HG03521 (cell line): ENCODE data around the gene ZNF362.
"Not testable (repeated sequence)": the region's sequence is repeated elsewhere in the genome, so short reads cannot be mapped to it uniquely, and the experiment has no call there.

Source experiments
- ATAC-seq: cut with Tn5 transposase; IDR thresholded peaks from one replicate; pipeline ENCODE4 v1.9.1; 2021; ENCODE audit warnings: mild to moderate bottlenecking, moderate library complexity; ENCODE audit not compliant: unreplicated experiment

Gene ZNF362

GRCh38 chr1:33282791-33283190, 26.5 kb downstream of the ZNF362 start:
- ATAC-seq = no peak

GRCh38 chr1:33284049-33284448, 27.8 kb downstream of the ZNF362 start:
- ATAC-seq = no peak

GRCh38 chr1:33286451-33287185, 30.3 kb downstream of the ZNF362 start:
- ATAC-seq = no peak

GRCh38 chr1:33287317-33287716, 31.0 kb downstream of the ZNF362 start:
- ATAC-seq = no peak

- ATAC-seq = no peak
Measured at GRCh38 chr1:33288976-33289857, 32.9 kb downstream of the ZNF362 start.

GRCh38 chr1:33289858-33290154, 33.5 kb downstream of the ZNF362 start:
- ATAC-seq = no peak

GRCh38 chr1:33290615-33291014, 34.3 kb downstream of the ZNF362 start:
- not testable (repeated sequence) for ATAC-seq

GRCh38 chr1:33292726-33293340, 36.5 kb downstream of the ZNF362 start:
- ATAC-seq = no peak

GRCh38 chr1:33294071-33295010, 38.0 kb downstream of the ZNF362 start:
- no peak for ATAC-seq

GRCh38 chr1:33295023-33295422, 38.7 kb downstream of the ZNF362 start:
- ATAC-seq = no peak

- no peak for ATAC-seq
Measured at GRCh38 chr1:33295450-33296081, 39.3 kb downstream of the ZNF362 start.

GRCh38 chr1:33296082-33296458, 39.8 kb downstream of the ZNF362 start:
- no peak for ATAC-seq

GRCh38 chr1:33296824-33297223, 40.5 kb downstream of the ZNF362 start:
- no peak for ATAC-seq

- ATAC-seq = no peak
Measured at GRCh38 chr1:33297911-33298622, 41.8 kb downstream of the ZNF362 start.

- peak; percentile 50 for ATAC-seq
Measured at GRCh38 chr1:33298623-33299277, 42.5 kb downstream of the ZNF362 start.

- no peak for ATAC-seq
Measured at GRCh38 chr1:33299461-33300155, 43.3 kb downstream of the ZNF362 start.

- no peak for ATAC-seq
Measured at GRCh38 chr1:33300673-33301072, 44.4 kb downstream of the ZNF362 start.

GRCh38 chr1:33301273-33301984, 45.1 kb downstream of the ZNF362 start:
- no peak for ATAC-seq
